ENCODE results near the gene METTL9.
A peak's percentile ranks its signal among the peaks of the same experiment; 100 is the strongest.
"Not testable (repeated sequence)": the region's sequence is repeated elsewhere in the genome, so short reads cannot be mapped to it uniquely, and the experiment has no call there.

Gene METTL9

GRCh38 chr16:21689107-21689506, 89.7 kb downstream of the METTL9 start:
- ChIA-PET POLR2A (no interaction called here), CTCF (interaction anchor here (0.8 kb wide), 1 partner anchor 19 kb away, joined by 5 read pairs; no protein-coding TSS in a partner anchor)
- H3K27ac ChIP-seq (ENCODE audit: extremely low read depth, low read depth, low read length), result no peak overlapping the region
- H3K36me3 ChIP-seq (ENCODE audit: control insufficient read depth in 2 of 2, insufficient read depth in 1 of 2, low read length in 2 of 2), result no peaks in the 10 kb centered on the region
- no peak overlapping the region for H3K4me3 ChIP-seq (ENCODE audit: low read depth, low read length)
- no peaks in the 10 kb centered on the region for H3K4me1 ChIP-seq (ENCODE audit: control insufficient read depth, insufficient read depth, low read length)
- TF ChIP-seq, protein P1, sequence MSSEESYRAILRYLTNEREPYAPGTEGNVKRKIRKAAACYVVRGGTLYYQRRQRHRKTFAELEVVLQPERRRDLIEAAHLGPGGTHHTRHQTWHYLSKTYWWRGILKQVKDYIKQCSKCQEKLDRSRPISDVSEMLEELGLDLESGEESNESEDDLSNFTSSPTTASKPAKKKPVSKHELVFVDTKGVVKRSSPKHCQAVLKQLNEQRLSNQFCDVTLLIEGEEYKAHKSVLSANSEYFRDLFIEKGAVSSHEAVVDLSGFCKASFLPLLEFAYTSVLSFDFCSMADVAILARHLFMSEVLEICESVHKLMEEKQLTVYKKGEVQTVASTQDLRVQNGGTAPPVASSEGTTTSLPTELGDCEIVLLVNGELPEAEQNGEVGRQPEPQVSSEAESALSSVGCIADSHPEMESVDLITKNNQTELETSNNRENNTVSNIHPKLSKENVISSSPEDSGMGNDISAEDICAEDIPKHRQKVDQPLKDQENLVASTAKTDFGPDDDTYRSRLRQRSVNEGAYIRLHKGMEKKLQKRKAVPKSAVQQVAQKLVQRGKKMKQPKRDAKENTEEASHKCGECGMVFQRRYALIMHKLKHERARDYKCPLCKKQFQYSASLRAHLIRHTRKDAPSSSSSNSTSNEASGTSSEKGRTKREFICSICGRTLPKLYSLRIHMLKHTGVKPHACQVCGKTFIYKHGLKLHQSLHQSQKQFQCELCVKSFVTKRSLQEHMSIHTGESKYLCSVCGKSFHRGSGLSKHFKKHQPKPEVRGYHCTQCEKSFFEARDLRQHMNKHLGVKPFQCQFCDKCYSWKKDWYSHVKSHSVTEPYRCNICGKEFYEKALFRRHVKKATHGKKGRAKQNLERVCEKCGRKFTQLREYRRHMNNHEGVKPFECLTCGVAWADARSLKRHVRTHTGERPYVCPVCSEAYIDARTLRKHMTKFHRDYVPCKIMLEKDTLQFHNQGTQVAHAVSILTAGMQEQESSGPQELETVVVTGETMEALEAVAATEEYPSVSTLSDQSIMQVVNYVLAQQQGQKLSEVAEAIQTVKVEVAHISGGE (tag by site-specific recombination; conservative IDR thresholded peaks at IDR 0.05; ENCODE audit: low read depth), result no peak
- TF ChIP-seq WT1 (tag by site-specific recombination; IDR thresholded peaks at IDR 0.05), result no peak
- H3K9me3 ChIP-seq (ENCODE audit: control insufficient read depth, insufficient read depth, low read depth, low read length), result no peaks in the 10 kb centered on the region

DNA sequence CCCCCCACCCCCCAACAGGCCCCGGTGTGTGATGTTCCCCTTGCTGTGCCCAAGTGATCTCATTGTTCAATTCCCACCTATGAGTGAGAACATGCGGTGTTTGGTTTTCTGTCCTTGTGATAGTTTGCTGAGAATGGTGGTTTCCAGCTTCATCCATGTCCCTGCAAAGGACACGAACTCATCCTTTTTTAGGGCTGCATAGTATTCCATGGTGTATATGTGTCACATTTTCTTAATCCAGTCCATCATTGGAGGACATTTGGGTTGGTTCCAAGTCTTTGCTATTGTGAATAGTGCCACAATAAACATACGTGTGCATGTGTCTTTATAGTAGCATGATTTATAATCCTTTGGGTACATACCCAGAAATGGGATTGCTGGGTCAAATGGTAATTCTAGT, 91.6 kb downstream of the METTL9 start:
- H3K4me3 ChIP-seq (ENCODE audit: low read depth, low read length); POLR2A ChIA-PET; H3K36me3 ChIP-seq (ENCODE audit: control insufficient read depth in 2 of 2, insufficient read depth in 1 of 2, low read length in 2 of 2); H3K9me3 ChIP-seq (ENCODE audit: control insufficient read depth, insufficient read depth, low read depth, low read length); CTCF ChIA-PET; H3K4me1 ChIP-seq (ENCODE audit: control insufficient read depth, insufficient read depth, low read length); H3K27ac ChIP-seq (ENCODE audit: extremely low read depth, low read depth, low read length): not testable (repeated sequence)
- peak; percentile 86 for TF ChIP-seq ZNF146 (tag by site-specific recombination; IDR thresholded peaks at IDR 0.05)

DNA sequence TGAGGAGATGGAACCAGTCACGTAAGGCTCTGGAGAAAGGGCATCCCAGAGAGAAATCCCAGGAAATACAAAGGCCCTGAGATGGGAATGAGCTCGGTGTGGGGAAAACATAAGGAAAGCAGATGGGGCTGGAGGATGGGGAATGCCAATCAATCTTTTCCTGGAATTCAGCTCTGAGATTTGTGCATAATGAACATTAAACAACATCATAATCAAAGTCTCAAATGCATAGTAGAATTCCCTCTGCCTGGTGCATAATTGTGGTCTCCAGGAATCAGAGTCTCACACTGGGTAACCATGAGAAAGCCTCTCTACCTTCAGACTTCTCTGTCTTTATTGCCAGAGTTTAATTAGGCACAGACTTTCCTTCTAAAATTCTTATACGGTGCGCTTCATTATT, 95.2 kb downstream of the METTL9 start:
- Histone ChIP-seq H3K36me3 (ENCODE audit: control insufficient read depth in 2 of 2, insufficient read depth in 1 of 2, low read length in 2 of 2) (no peaks in the 10 kb centered on the region), H3K4me3 (ENCODE audit: low read depth, low read length) (no peak overlapping the region), H3K9me3 (ENCODE audit: control insufficient read depth, insufficient read depth, low read depth, low read length) (no peaks in the 10 kb centered on the region), H3K27ac (ENCODE audit: extremely low read depth, low read depth, low read length) (no peak overlapping the region), H3K4me1 (ENCODE audit: control insufficient read depth, insufficient read depth, low read length) (no peaks in the 10 kb centered on the region)
- ChIA-PET CTCF (interaction anchor here (0.9 to 1.6 kb wide), 2 partner anchors 11 to 37 kb away, joined by 3 to 6 read pairs; no protein-coding TSS in a partner anchor), POLR2A (no interaction called here)
- TF ChIP-seq ZNF660 (tag by site-specific recombination; IDR thresholded peaks at IDR 0.05) (no peak), ZNF560 (tag by site-specific recombination; IDR thresholded peaks at IDR 0.05; ENCODE audit: borderline replicate concordance) (no peak), ZNF561 (tag by site-specific recombination; IDR thresholded peaks at IDR 0.05; ENCODE audit: borderline replicate concordance) (no peak), ZNF664 (tag by site-specific recombination; IDR thresholded peaks at IDR 0.05) (no peak), HOXC10 (CRISPR knock-in tag; IDR thresholded peaks at IDR 0.05) (no peak), ZNF169 (tag by site-specific recombination; IDR thresholded peaks at IDR 0.05) (no peak), ZNF488 (tag by site-specific recombination; IDR thresholded peaks at IDR 0.05) (no peak), WT1 (tag by site-specific recombination; IDR thresholded peaks at IDR 0.05) (no peak), ZNF37A (tag by site-specific recombination; IDR thresholded peaks at IDR 0.05) (no peak), KLF8 (tag by site-specific recombination; IDR thresholded peaks at IDR 0.05) (no peak), ZNF398 (tag by site-specific recombination; IDR thresholded peaks at IDR 0.05) (no peak), REPIN1 (tag by site-specific recombination; IDR thresholded peaks at IDR 0.05; ENCODE audit: low read depth) (no peak), ZBTB44 (tag by site-specific recombination; IDR thresholded peaks at IDR 0.05) (no peak), ZNF132 (tag by site-specific recombination; IDR thresholded peaks at IDR 0.05; ENCODE audit: borderline replicate concordance) (no peak)
- TF ChIP-seq, protein P2, sequence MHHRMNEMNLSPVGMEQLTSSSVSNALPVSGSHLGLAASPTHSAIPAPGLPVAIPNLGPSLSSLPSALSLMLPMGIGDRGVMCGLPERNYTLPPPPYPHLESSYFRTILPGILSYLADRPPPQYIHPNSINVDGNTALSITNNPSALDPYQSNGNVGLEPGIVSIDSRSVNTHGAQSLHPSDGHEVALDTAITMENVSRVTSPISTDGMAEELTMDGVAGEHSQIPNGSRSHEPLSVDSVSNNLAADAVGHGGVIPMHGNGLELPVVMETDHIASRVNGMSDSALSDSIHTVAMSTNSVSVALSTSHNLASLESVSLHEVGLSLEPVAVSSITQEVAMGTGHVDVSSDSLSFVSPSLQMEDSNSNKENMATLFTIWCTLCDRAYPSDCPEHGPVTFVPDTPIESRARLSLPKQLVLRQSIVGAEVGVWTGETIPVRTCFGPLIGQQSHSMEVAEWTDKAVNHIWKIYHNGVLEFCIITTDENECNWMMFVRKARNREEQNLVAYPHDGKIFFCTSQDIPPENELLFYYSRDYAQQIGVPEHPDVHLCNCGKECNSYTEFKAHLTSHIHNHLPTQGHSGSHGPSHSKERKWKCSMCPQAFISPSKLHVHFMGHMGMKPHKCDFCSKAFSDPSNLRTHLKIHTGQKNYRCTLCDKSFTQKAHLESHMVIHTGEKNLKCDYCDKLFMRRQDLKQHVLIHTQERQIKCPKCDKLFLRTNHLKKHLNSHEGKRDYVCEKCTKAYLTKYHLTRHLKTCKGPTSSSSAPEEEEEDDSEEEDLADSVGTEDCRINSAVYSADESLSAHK (tag by site-specific recombination; IDR thresholded peaks at IDR 0.05), result no peak
